NT2/D1 (cell line): ENCODE measurements around the gene RERE.

ENCODE experiments used
- DNase-seq: peaks from one replicate; pipeline ENCODE4 v3.0.0-alpha.2; 2011; ENCODE audit warnings: low read depth, low spot score
- H3K27me3 ChIP-seq: 2 replicates; pipeline ENCODE4 v1.6.0; 2011; ENCODE audit warnings: mild to moderate bottlenecking; ENCODE audit not compliant: insufficient read length, insufficient read depth
- H3K36me3 ChIP-seq: 2 replicates; pipeline ENCODE4 v1.6.1; 2011; ENCODE audit warnings: mild to moderate bottlenecking, low read length, mixed read lengths; ENCODE audit not compliant: insufficient read depth, insufficient read length
- H3K4me1 ChIP-seq: 2 replicates; pipeline ENCODE4 v1.5.1; 2011; ENCODE audit not compliant: insufficient read depth, insufficient read length
- H3K4me3 ChIP-seq: 2 replicates; pipeline ENCODE4 v1.5.1; 2011; ENCODE audit warnings: low read depth; ENCODE audit not compliant: insufficient read length
- H3K9ac ChIP-seq: 2 replicates; pipeline ENCODE4 v1.6.0; 2011; ENCODE audit warnings: low read depth; ENCODE audit not compliant: insufficient read length
- H3K9me3 ChIP-seq: 2 replicates; pipeline ENCODE4 v1.5.1; 2011; ENCODE audit warnings: mild to moderate bottlenecking, low read length; ENCODE audit not compliant: insufficient read depth
- SUZ12 ChIP-seq: IDR thresholded peaks from 2 replicates; pipeline ENCODE4 v1.6.1; 2011; ENCODE audit not compliant: insufficient read length, insufficient read depth; ENCODE audit errors: extremely low read depth
- YY1 ChIP-seq: IDR thresholded peaks from 2 replicates; pipeline ENCODE4 v1.6.1; 2011; ENCODE audit not compliant: insufficient read length, insufficient read depth
- ZNF274 ChIP-seq: IDR thresholded peaks from 2 replicates; pipeline ENCODE4 v1.6.1; 2011; ENCODE audit warnings: mild to moderate bottlenecking, low read depth, low read length

RERE gene

DNA sequence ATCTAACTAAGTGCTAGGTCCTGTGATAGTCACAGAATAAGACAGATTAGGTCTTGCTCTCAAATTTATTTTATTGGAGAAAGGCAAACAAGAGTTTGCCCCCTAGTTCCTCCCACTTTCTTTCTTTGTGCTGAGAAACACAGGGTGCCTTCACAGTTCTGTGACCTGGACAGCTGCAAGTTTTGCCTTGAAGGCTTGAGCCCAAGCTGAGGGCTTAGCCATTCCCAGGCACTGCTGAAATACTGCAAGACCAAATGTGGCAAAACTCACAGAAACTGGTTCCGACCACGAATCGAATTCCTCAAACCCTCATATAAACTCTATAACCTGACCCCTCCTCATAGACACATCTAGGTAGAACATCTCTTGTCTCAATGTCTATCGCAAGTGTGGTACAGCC is 227.9 kb downstream of the RERE start:
- Histone ChIP-seq H3K9ac (no peak overlapping the region), H3K4me3 (no peak overlapping the region), H3K27me3 (no peaks in the 10 kb centered on the region), H3K4me1 (no peaks in the 10 kb centered on the region), H3K9me3 (peaks cover 15% of the 10 kb centered on the region; the same call in 1 of the 2 replicates), H3K36me3 (no peaks in the 10 kb centered on the region)
- DNase-seq: no peak
- no peak for TF ChIP-seq ZNF274

DNA sequence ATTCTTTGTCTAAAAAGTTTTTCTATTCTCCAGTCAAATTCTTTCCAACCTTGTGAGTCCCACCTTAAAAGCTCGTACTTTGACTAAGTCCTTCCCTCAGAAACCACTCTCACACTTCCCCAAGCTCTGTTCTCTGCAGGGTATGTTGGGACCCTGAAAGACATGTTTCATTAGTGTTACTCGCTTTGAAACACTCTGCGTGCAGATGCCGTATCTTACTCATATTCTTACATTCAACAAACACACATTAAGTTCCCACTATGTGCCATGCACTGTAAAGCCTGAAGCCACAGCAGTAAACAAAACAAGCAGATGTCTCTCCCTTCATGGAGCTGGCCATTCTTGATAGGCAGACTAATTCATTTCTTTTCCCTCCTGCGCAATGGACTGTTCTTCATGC is 229.7 kb downstream of the RERE start:
- no peak for TF ChIP-seq ZNF274
- no peak for TF ChIP-seq SUZ12
- TF ChIP-seq YY1: no peak

DNA sequence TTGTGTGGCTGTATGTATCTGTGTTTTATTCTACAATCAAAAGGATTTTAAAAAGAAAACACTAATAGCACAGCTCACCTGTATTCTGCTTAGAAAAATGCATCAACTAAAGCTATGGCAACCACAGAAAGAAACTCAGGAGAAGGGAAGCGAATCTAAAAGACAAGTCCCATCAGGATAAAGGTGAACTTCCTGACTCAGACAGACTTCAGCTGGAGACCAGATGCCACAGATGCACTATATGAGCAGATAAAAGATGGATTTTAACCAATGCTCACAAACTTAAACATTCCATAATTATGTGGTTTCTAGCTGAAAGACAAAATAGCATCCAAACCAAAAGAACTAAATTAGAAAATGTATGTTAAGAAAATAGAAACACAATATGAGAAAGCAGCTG is 231.0 kb downstream of the RERE start:
- no peaks in the 10 kb centered on the region for H3K4me1 ChIP-seq
- H3K36me3 ChIP-seq: peaks cover 2% of the 10 kb centered on the region
- TF ChIP-seq SUZ12: no peak
- TF ChIP-seq ZNF274: no peak
- no peaks in the 10 kb centered on the region for H3K27me3 ChIP-seq
- no peak overlapping the region for H3K4me3 ChIP-seq
- no peaks in the 10 kb centered on the region for H3K9me3 ChIP-seq
- no peak overlapping the region for H3K9ac ChIP-seq
- no peak for DNase-seq

More for the DNA sequence above, 229.7 kb downstream of the RERE start:
- DNase-seq: no peak
- Histone ChIP-seq H3K27me3 (no peaks in the 10 kb centered on the region), H3K9ac (no peak overlapping the region), H3K36me3 (peaks cover 2% of the 10 kb centered on the region), H3K4me1 (no peaks in the 10 kb centered on the region), H3K9me3 (no peaks in the 10 kb centered on the region), H3K4me3 (no peak overlapping the region)

DNA sequence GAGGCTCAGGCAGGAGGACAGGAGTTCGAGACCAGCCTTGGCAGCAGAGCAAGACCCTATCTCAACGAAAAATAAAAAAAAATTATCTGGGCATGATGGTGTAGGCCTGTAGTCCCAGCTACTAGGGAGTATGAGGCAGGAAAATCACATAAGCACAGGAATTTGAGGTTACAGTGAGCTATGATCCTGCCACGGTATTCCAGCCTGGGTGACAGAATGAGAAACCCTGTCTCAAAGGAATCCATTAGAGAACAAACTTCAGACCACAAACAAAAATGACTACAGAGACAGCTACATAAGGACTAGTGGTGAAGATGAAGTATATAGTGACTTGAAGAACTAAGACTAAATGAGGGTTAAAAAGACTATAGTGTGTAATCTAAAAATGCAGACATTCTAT is 233.1 kb downstream of the RERE start:
- Histone ChIP-seq H3K4me1 (no peaks in the 10 kb centered on the region), H3K36me3 (peaks cover 2% of the 10 kb centered on the region), H3K9ac (no peak overlapping the region), H3K9me3 (no peaks in the 10 kb centered on the region), H3K4me3 (no peak overlapping the region), H3K27me3 (no peaks in the 10 kb centered on the region)
- no peak for TF ChIP-seq SUZ12
- TF ChIP-seq YY1: no peak
- no peak for TF ChIP-seq ZNF274
- DNase-seq: no peak

DNA sequence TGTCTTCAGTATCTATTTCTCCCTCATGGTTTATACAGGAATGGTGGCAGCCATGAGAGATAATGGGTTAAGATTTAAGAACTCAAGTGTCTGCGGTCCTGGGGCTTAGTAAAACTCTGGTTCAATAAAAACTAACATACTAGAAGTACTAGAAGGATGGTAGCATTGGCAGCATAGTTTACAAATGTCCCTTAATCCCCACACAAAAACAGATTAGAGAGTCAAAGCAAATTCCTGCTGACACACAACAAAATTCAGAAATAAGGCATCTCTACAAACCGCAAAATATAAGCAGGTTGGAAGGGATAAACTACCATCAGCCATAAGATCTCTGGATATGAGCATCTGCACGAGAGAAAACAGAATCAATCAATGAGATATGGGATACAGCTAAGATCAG is 234.4 kb downstream of the RERE start:
- no peaks in the 10 kb centered on the region for H3K27me3 ChIP-seq
- H3K4me1 ChIP-seq: no peaks in the 10 kb centered on the region
- no peaks in the 10 kb centered on the region for H3K9me3 ChIP-seq
- H3K9ac ChIP-seq: no peak overlapping the region
- no peak for TF ChIP-seq SUZ12
- TF ChIP-seq YY1: no peak
- TF ChIP-seq ZNF274: no peak
- DNase-seq: no peak
- H3K4me3 ChIP-seq: no peak overlapping the region
- H3K36me3 ChIP-seq: peaks cover 2% of the 10 kb centered on the region

DNA sequence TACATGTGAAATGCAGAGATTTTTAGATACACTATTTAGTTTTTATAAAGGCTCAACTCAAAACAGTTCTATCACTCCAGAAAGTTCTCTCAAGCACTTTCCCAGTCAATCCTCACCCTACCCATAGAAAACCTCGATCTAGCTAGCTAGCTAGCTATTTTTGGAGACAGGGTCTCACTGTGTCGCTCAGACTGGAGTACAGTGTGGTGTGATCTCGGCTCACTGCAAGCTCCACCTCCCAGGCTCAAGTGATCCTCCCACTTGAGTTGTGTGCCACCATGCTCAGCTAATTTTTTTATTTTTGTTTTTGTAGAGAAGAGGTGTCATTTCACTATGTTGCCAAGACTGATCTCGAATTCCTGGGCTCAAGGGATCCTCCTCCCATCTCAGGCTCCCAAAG is 236.9 kb downstream of the RERE start:
- Histone ChIP-seq H3K4me1 (no peaks in the 10 kb centered on the region), H3K9ac (no peak overlapping the region), H3K9me3 (no peaks in the 10 kb centered on the region), H3K36me3 (peaks cover 2% of the 10 kb centered on the region), H3K27me3 (no peaks in the 10 kb centered on the region), H3K4me3 (no peak overlapping the region)
- no peak for DNase-seq
- TF ChIP-seq SUZ12: no peak
- TF ChIP-seq YY1: no peak
- no peak for TF ChIP-seq ZNF274

DNA sequence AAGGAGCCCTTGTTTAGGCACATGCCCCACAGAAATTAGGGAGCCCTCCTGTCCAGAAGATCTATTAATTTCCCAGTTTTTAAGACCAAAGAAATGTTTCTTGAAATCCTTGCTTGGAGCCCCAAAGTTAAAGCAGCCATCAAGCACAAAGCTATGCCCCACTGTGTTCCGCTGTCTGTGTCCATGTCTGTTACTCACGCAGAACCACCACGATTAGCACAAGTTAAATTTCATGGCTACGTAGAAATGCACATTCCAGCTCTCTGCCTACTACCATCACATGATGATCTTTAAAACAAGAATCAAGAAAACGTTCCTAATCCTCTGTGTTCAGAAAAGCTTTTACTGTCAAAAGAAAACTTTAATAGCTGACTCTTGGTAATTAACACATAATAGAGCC is 238.5 kb downstream of the RERE start:
- Histone ChIP-seq H3K9me3 (no peaks in the 10 kb centered on the region), H3K36me3 (peaks cover 2% of the 10 kb centered on the region)

DNA sequence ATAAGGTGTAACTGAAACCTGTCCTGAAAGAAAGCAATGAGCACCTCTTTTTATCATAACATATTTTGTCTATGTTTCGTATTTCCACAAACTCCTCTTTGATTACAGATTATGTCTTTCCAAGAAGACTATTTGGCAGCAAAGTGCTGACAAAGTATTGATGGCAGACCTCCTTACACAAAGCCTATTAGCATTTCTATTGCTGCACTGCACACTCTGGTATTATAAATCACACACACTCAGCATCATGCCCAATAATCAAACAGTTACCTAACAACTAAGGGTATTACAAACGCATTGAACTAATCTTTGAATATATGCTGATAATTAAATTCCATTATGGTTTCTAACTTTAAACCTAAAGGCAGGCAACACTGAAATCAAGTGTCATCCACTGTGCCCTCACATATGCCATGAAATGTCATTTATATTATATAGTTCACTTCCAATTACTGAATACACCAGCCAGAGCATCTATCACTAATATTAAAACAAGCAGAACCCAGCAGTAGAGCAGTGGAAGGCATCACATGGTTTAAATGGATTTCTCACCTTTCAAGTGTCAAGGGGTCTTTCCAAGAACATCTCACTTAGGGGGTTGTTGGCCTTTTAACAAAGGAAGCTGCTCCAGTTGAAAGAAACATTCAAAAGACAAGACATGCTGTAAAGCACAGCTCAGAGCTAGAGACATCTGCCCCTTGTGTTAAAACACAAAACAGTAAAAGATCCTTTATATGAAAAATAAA is 239.1 kb downstream of the RERE start:
- no peaks in the 10 kb centered on the region for H3K4me1 ChIP-seq
- no peaks in the 10 kb centered on the region for H3K9me3 ChIP-seq
- TF ChIP-seq YY1 (no peak), ZNF274 (no peak), SUZ12 (no peak)
- H3K9ac ChIP-seq: no peak overlapping the region
- H3K4me3 ChIP-seq: no peak overlapping the region
- peaks cover 2% of the 10 kb centered on the region for H3K36me3 ChIP-seq
- H3K27me3 ChIP-seq: no peaks in the 10 kb centered on the region
- no peak for DNase-seq

More for the DNA sequence above, 238.5 kb downstream of the RERE start:
- Histone ChIP-seq H3K27me3 (no peaks in the 10 kb centered on the region), H3K9ac (no peak overlapping the region), H3K4me3 (no peak overlapping the region), H3K4me1 (no peaks in the 10 kb centered on the region)
- DNase-seq: no peak
- TF ChIP-seq ZNF274 (no peak), YY1 (no peak), SUZ12 (no peak)
